Activated CD4-positive, CD25-positive, alpha-beta regulatory T cell (primary cell): ENCODE data around the gene KRTAP2-4.
"Not testable (repeated sequence)": the region's sequence is repeated elsewhere in the genome, so short reads cannot be mapped to it uniquely, and the experiment has no call there.

Experiments
- DNase-seq, 4 experiments: peaks; one replicate each; lab custom pipeline; 2025; lab: John Stamatoyannopoulos, UW

Gene KRTAP2-4, protein sequence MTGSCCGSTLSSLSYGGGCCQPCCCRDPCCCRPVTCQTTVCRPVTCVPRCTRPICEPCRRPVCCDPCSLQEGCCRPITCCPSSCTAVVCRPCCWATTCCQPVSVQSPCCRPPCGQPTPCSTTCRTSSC

DNA sequence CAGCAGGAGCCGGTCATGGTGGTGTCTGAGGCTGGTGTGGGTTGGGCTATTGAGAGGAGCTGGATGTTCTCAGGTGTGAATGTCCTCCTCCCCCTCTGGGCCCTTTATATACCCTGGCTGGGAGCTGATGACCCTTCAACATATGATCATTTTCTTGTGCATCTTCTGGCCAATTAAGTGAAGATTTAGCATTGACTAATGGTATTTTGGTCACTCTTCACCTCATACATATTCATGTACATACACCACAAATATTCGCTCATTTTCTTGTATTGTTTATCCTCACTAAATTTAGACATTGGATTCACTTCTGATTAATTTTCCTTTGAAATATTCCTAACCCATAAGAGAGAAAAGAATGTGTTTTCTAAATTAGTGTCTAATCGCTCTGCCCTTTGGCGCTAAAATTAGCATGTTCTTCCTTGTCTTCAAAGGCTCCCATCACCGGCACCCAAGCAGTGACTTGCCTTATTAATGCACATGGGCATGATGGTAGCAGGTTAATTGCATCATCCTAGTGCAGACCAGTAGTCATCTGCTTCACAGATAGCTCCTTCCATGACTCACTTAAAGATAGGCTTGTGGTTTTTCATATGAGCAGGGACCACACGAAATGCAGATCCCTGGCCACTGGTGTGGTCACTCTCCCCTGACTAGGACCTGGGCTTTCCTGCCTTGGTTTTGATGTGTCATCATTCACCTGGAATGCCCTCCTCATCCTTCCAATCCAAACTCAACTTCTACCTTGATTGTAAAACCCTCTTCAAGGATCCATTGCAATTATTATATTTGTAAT is at the start of gene KRTAP2-4:
Gene KRTAP2-4, minus strand, starts transcription at position 51 of the 796 bp plus-strand sequence. Its CDS starts 34 bp downstream, at position 17.
- no peak for DNase-seq

DNA sequence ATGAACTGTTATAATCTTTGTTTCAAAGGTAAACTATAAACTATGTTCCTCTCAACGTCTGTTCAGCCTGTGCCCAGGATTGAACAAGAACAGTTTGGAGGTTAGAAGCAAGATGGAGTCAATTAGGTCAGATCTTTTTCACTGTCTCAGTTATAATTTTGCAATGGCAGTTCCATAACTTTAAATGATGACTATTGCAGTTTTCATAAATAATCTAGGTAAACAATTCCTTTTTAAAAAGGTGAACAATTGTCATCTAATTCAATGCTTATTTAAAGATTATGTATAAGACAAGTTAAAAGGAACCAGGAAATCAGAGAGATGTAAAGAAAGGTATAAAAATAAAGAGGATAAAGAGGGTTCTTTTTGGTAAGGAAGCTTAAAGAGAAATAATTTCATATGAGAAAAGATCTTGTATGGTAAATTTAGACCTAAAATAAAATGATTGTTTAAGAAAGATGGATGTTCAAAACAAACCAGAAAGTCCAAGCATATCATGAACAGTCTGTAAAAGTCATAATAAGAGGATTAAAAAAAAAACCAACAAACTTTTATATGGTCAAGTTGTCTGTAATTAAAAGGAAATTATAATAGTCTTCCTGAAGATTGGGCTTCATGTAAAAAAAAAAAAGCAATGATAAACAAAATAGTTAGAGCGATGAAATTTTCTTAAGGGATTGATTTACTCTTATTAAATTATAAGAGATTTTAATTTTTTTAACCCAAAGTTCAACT is 45.6 kb upstream of the KRTAP2-4 start:
- DNase-seq, result no peak

DNA sequence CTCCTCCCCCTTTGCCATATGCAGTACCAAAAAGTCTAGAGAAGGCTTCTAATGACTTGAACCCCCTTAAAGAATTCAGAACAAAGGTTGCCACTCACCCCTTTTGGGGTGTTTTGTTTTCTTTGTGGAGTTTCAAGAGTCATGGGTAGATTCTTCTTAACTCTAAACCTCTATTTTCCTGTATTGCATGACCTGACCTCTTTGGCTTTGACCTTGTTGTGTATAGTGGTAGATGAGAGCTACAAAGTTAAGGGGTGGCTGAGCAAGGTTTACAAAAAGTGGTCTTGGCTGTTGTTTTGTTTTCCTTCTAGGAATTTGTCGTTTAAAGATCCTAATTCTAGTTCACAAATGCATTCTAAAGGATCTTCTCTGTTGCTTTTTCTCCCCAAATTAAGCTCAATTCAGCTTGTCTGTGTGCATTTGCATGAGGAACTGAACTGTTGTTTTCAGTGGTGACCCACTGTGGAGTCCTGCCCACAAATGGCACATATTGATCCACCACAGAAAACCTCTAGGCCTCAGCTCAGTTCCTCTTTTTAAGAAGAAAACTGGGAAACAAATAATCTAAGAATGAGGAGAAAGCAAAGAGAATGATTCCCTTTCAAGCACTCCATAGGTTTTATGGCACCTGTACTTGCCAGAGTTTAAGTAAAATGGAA is 43.2 kb upstream of the KRTAP2-4 start:
- DNase-seq, result not testable (repeated sequence)

DNA sequence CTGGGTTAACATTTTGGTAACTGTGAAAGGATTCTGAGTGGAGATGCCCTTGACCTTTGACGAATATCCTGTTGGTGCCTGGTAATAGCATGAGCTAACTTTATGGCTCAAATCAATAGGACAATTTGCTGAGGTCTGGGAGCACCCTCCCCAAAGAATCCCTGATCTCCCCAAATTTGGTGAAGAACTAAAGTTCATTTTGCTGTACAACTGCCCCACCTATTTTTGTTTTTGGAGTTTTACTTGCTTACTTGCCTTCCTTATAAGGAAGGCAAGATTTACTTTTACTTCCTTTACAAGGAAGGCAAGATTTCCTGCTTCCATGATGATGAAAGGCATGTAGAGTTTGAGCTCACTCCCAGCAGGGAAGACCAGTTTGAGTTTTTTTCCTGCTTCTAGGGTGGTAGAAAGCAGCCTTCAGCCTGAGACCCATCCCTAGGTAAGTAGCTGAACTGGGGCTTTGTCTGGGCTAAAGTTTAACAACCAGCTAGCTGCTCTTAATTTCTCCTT is 42.3 kb upstream of the KRTAP2-4 start:
- DNase-seq, result no peak

DNA sequence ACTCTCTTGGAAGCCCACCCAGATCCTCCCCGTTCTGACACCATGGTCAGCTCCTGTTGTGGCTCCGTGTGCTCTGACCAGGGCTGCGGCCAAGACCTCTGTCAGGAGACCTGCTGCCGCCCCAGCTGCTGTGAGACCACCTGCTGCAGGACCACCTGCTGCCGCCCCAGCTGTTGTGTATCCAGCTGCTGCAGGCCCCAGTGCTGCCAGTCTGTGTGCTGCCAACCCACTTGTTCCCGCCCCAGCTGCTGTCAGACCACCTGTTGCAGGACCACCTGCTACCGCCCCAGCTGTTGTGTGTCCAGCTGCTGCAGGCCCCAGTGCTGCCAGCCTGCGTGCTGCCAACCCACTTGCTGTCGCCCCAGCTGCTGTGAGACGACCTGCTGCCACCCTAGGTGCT is 39.7 kb upstream of the KRTAP2-4 start, which contains the start of gene KRTAP4-9:
Gene KRTAP4-9, plus strand, starts transcription at position 43 of the 400 bp plus-strand sequence. Its CDS starts 0 bp downstream, at position 43.
- DNase-seq, result not testable (repeated sequence)

DNA sequence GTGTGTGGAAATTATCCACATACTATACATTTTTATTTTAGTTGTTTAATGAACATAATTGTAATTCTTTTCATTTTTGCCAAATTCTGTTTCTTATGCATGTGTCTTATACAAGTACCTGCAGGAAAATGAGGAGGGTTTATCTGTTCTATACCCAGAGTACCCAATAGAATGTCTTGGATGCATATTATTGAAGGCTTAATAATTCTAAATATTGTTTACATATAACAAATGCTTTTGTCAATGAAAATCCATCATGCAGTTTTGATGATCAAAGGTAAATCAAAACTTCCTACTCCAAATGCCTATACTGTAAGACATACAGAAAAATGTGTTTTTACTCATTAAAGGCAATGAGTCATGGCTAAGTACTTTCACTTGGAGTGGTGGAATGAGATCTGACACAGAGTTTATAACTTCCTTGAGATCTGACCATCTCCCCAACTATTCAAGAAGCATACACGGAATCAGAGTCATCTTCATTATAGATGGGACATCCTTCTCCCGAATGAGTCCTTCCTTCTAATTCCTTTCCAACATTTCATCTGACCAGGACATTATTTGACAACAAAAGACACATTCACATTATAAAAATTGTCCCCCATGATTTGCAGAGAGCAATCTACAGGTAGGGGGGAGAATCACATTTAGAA is 38.8 kb upstream of the KRTAP2-4 start:
- DNase-seq, result not testable (repeated sequence)

DNA sequence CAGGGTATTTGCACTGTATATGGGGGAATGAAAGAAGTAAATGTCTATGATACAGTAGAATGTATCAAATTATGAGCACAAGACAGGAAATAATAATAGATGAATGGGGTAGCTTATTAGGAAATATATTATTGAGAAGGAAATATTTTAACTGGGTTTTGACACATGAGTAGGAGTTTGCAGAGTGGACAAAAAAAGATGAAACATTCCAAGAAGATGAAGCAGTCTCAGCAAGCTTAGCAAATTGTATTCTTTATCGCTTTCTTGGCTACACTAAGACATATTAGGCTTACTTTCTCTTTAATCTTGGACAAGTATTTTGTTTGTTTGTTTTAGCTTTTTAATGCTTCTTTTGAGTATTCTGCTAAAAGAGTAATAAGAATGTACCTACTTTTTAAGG is 38.2 kb upstream of the KRTAP2-4 start:
- DNase-seq, result no peak

DNA sequence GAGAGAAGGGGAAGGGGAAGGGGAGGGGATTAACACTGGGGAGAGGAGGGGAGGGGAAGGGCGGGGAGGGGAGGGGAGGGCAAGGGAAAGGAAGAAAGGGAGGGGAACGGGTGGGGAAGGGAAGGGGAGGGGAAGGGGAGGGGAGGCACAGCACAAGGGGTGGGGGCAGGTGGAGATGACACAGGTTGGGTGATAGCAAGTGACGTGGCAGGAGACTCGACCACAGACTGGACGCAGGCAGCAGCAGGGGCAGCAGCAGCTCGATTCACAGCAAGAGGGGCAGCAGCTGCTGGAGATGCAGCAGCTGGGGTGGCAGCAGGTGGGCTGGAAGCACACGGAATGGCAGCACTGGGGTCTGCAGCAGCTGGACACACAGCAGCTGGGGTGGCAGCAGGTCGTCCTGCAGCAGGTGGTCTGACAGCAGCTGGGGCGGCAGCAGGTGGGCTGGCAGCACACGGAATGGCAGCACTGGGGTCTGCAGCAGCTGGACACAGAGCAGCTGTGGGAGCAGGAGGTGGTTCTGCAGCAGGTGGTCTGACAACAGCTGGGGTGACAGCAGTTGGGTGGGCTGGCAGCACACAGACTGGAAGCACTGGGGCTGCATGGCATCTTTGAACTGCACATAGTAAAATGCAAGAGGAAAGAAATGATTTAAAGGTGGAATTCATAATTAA is 36.0 kb upstream of the KRTAP2-4 start, which contains the start of gene KRTAP4-16:
Gene KRTAP4-16, minus strand, starts transcription at position 624 of the 674 bp plus-strand sequence. Its CDS starts 0 bp downstream, at position 624.
- DNase-seq, result no peak

DNA sequence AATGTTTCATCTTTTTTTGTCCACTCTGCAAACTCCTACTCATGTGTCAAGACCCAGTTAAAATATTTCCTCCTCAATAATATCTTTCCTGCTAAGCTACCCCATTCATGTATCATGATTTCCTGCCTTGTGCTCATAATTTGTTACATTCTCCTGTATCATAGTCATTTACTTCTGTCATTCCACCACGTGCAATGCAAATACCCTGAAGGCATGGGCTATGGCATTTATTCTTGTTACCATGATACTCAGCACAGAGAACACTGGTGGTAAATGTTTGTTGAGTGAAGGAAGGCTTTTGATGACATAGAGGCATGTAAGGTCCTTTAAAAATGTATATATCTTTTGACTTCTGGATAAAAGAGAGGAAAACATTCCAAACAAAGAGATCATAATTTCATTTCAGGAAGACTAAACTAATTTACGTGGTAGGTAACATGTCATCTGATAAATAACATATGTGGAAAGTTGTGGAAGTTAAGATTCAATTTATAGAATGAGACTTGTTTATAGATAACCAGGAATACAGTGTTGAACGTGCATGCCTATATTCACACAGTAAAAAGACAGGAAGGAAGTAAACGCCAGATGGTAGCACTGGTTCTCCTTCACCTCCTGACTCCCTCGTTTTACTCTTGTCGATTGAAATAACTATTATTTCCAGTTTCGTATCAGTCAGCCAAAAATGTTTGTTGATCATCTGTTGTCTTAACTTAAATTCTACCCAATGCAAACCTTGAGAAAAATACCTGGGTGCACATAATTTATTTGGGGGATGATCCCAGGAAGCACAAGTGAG is 34.2 kb upstream of the KRTAP2-4 start:
- not testable (repeated sequence) for DNase-seq

DNA sequence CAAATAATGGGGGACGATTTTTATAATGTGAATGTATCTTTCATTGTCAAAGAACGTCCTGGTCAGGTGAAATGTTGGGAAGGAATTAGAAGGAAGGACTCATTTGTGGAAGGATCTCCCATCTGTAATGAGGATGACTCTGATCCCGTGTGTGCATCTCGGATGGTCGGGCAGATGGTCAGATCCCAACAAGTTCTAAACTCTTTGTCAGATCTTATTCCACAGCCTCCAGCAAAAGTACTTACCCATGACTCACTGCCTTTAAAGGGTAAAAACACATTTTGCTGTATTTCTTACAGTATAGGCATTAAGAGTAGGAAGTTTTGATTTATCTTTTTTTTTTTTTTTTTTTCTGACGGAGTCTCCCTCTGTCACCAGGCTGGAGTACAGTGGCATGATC is 32.8 kb upstream of the KRTAP2-4 start:
- no peak for DNase-seq

DNA sequence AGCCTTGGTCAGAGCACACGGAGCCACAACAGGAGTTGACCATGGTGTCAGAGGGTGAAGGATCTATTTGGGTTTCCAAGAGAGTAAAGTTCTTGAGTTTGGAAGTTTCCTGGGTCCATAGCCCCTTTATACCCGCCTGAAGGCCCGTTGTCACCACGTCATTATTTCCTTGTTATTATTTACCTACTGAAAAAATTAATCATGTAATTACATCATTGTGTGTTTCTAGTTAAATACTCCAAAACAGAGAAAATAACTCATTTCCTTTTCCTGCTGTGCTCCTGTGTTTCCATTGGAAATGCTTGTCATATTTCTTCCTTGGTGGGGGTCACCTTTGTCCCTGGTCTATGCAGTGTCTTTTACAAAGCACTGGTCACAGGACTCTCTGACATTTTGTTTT is 32.4 kb upstream of the KRTAP2-4 start, which contains the start of gene KRTAP4-8:
Gene KRTAP4-8, minus strand, starts transcription at position 101 of the 400 bp plus-strand sequence. Its CDS starts 58 bp downstream, at position 43.
- DNase-seq, result no peak

DNA sequence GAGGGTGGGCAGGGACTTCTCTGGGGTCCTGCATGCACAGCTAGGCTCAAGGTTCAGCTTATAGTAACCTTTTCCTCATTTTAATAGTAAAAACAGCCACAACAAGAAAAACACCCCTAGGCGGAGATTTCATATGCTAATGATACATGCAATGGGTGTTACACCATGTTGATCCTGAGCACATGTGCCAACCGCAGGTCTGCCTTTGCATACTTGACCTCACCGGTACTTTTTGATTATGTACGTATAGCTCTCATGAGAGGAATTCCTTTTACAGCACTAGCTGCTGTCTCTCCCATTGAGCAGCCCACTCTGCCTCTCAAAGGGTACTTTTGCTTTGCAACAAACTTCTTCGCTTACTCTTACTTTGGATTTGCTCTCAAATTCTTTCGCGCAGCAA is 30.4 kb upstream of the KRTAP2-4 start:
- no peak for DNase-seq

DNA sequence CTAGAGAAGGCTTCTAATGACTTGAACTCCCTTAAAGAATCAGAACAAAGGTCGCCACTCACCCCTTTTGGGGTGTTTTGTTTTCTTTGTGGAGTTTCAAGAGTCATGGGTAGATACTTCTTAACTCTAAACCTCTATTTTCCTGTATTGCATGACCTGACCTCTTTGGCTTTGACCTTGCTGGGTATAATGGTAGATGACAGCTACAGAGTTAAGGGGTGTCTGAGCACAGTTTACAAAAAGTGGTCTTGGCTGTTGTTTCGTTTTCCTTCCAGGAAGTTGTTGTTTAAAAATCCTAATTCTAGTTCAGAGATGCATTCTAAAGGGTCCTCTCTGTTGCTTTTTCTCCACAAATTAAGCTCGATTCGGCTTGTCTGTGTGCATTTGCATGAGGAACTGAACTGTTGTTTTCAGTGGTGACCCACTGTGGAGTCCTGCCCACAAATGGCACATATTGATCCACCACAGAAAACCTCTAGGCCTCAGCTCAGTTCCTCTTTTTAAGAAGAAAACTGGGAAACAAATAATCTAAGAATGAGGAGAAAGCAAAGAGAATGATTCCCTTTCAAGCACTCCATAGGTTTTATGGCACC is 23.2 kb upstream of the KRTAP2-4 start:
- DNase-seq, result not testable (repeated sequence)

DNA sequence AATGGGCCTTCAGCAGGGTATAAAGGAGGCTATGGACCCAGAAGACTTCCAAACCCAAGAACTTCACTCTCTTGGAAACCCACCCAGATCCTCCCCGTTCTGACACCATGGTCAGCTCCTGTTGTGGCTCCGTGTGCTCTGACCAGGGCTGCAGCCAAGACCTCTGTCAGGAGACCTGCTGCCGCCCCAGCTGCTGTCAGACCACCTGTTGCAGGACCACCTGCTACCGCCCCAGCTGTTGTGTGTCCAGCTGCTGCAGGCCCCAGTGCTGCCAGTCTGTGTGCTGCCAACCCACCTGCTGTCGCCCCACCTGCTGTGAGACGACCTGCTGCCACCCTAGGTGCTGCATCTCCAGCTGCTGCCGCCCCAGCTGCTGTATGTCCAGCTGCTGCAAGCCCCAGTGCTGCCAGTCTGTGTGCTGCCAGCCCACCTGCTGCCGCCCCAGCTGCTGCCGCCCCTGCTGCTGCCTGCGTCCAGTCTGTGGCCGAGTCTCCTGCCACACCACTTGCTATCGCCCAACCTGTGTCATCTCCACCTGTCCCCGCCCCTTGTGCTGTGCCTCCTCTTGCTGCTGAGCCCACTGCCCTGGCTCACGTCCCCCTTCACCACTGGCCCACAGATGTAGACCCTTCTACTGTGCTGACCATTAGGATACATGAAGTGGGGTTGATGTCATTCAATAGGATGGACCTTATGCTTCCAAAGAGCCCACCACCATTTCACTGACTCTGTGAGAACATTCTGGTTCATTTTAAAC is 18.6 kb upstream of the KRTAP2-4 start, which contains the start of gene KRTAP4-7:
Gene KRTAP4-7, plus strand, starts transcription at position 51 of the 757 bp plus-strand sequence. Its CDS starts 57 bp downstream, at position 108.
- DNase-seq, result not testable (repeated sequence)

DNA sequence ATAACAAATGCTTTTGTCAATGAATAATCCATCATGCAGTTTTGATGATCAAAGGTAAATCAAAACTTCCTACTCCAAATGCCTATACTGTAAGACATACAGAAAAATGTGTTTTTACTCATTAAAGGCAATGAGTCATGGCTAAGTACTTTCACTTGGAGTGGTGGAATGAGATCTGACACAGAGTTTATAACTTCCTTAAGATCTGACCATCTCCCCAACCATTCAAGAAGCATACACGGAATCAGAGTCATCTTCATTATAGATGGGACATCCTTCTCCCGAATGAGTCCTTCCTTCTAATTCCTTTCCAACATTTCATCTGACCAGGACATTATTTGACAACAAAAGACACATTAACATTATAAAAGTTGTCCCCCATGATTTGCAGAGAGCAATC is 17.7 kb upstream of the KRTAP2-4 start:
- DNase-seq, result not testable (repeated sequence)

DNA sequence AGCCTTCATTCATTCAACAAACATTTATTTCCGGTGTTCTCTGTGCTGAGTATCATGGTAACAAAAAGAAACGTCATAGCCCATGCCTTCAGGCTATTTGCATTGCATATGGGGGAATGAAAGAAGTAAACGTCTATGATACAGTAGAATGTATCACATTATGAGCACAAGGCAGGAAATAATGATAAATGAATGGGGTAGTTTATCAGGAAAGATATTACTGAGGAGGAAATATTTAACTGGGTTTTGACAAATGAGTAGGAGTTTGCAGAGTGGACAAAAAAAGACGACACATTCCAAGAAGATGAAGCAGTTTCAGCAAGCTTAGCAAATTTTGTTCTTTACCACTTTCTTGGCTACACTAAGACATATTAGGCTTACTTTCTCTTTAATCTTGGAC is 16.9 kb upstream of the KRTAP2-4 start:
- DNase-seq, result no peak

DNA sequence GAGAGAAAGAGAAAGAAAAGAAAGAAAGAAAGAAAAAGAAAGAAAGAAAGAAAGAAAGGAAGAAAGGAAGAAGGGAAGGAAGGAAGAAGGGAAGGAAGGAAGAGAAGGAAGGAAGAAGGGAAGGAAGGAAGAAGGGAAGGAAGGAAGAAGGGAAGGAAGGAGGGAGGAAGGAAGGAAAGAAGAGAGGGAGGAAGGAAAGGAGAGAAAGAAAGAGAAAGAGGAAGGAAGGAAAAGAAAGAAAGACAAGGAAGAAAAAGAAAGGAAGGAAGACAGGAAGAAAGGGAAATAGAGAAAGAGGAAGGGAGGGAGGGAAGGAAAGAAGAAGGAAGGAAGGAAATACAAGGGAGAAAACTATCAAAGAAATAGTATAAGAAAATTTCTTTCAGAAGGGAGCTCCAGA is 11.1 kb upstream of the KRTAP2-4 start:
- DNase-seq, result no peak

DNA sequence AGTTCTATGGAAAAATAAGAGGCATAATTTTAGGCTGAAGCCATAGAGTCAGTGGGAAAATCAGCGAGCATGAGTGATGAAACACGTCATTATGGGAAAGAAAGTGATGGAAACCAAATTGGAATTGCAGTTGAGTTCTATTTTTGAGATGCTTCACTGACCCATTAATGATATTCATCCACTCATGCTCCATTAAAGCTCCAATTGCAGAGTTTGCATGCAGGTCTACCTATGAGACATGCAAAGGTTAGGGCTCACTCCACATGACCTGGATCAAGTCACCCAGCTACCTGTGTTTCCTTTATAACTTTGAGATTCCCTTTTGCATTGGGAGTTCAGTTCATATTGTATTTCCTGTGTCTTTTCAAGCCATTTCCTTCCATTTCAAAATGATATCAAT is 8.0 kb upstream of the KRTAP2-4 start:
- no peak for DNase-seq
